Measurements from ENCODE around the gene ASS1.

- TF ChIP-seq CTCF (IDR thresholded peaks at IDR 0.05; ENCODE audit: low read length) (no peak), EZH2phosphoT487 (IDR thresholded peaks at IDR 0.05; ENCODE audit: low read length) (no peak)
Observed at GRCh38 chr9:130479587-130479986, 34.8 kb downstream of the ASS1 start.

All from MM.1S (cell line).